HG02798 (cell line): ENCODE results near the gene PIN4.
A peak's percentile ranks its signal among the peaks of the same experiment; 100 is the strongest.
"Not testable (repeated sequence)": the region's sequence is repeated elsewhere in the genome, so short reads cannot be mapped to it uniquely, and the experiment has no call there.

Experiments
- ATAC-seq: cut with Tn5 transposase; IDR thresholded peaks from one replicate; pipeline ENCODE4 v1.9.1; 2021; ENCODE audit warnings: mild to moderate bottlenecking; ENCODE audit not compliant: unreplicated experiment, poor library complexity

PIN4 gene

GRCh38 chrX:72201836-72202536, 20.4 kb downstream of the PIN4 start:
- ATAC-seq = no peak

- ATAC-seq = no peak
Measured at GRCh38 chrX:72202792-72203401, 21.3 kb downstream of the PIN4 start.

- ATAC-seq = peak; percentile 69
Measured at GRCh38 chrX:72203421-72203820, 21.9 kb downstream of the PIN4 start.

- no peak for ATAC-seq
Measured at GRCh38 chrX:72205706-72206105, 24.1 kb downstream of the PIN4 start.

- ATAC-seq = no peak
Measured at GRCh38 chrX:72207366-72207765, 25.8 kb downstream of the PIN4 start.

GRCh38 chrX:72208126-72208800, 26.7 kb downstream of the PIN4 start:
- ATAC-seq = no peak

- no peak for ATAC-seq
Measured at GRCh38 chrX:72216973-72217372, 35.4 kb downstream of the PIN4 start.

GRCh38 chrX:72220375-72220774, 38.8 kb downstream of the PIN4 start:
- not testable (repeated sequence) for ATAC-seq

GRCh38 chrX:72230290-72230689, 48.7 kb downstream of the PIN4 start:
- no peak for ATAC-seq

- no peak for ATAC-seq
Measured at GRCh38 chrX:72236841-72237240, 55.3 kb downstream of the PIN4 start.

GRCh38 chrX:72238183-72238582, 56.6 kb downstream of the PIN4 start:
- no peak for ATAC-seq

- peak; percentile 99 for ATAC-seq
Measured at GRCh38 chrX:72238721-72239475, 57.3 kb downstream of the PIN4 start, which contains the start of gene ERCC6L. Gene ERCC6L, minus strand, starts transcription at chrX:72239027. Its CDS starts 116 bp downstream, at chrX:72238911.

- ATAC-seq = no peak
Measured at GRCh38 chrX:72240976-72241375, 59.4 kb downstream of the PIN4 start.

- ATAC-seq = no peak
Measured at GRCh38 chrX:72243472-72243871, 61.9 kb downstream of the PIN4 start.

GRCh38 chrX:72245461-72246089, 64.0 kb downstream of the PIN4 start:
- no peak for ATAC-seq

- ATAC-seq = no peak
Measured at GRCh38 chrX:72247206-72247942, 65.8 kb downstream of the PIN4 start.
